Testis (tissue), 3 donors: ENCODE data around the gene ZKSCAN5. TPM values are rescaled to one million over a fixed set of nuclear protein-coding genes. Genes with fewer than 3 reads are reported as not detected.

Source experiments
- DNase-seq: peaks from one replicate; pipeline ENCODE4 v3.0.0-alpha.2; 2019
- H3K27ac ChIP-seq, 2 donors: fragments of 200-600 bp; sonication (generic); one replicate each; pipeline ENCODE4 v1.5.1; 2019
- H3K27me3 ChIP-seq: fragments of 200-600 bp; sonication (generic); one replicate; pipeline ENCODE4 v1.5.1; 2019
- H3K36me3 ChIP-seq: fragments of 200-600 bp; sonication (generic); one replicate; pipeline ENCODE4 v1.5.1; 2017; ENCODE audit warnings: low read depth; ENCODE audit errors: missing control alignments
- H3K4me1 ChIP-seq: fragments of 200-600 bp; sonication (generic); one replicate; pipeline ENCODE4 v1.5.1; 2019
- H3K4me3 ChIP-seq, 2 donors: fragments of 200-600 bp; sonication (generic); one replicate each; pipeline ENCODE4 v1.5.1; 2017 to 2019
- H3K9me3 ChIP-seq: fragments of 200-600 bp; sonication (generic); one replicate; pipeline ENCODE4 v1.5.1; 2017
- POLR2A ChIP-seq: fragments of 450-650 bp; IDR thresholded peaks from one replicate; pipeline ENCODE4 v1.6.1; 2017; ENCODE audit warnings: antibody characterized with exemption, mild to moderate bottlenecking, moderate library complexity
- WGBS, 2 donors: methylation state at CpG; one replicate each; pipeline ENCODE4 v1.1.5; 2018; 5-methylcytosine and 5-hydroxymethylcytosine counted together
- intact Hi-C: fragments of 100-400 bp; cut with DNase I; formaldehyde crosslinking; loops from one replicate; pipeline ENCODE4 v1.15.1; 2023; ENCODE audit warnings: low total_unique reads
- polyA plus RNA-seq: library from polyadenylated mRNA; stranded (reverse); fragments of 350-450 nt; fragmentation: Illumina TruSeq; extraction: RNeasy Lipid Tissue Mini Kit (QIAGEN cat#74804); gene quantifications from one replicate; pipeline ENCODE4 v1.2.3, GENCODE V29; 2014; ENCODE audit warnings: low read depth, low replicate concordance; ENCODE audit not compliant: insufficient read depth
- total RNA-seq, 2 donors: library from RNA; depleted of rRNA; stranded (reverse); fragments of >200 nt; gene quantifications; one replicate each; pipeline ENCODE4 v1.2.3, GENCODE V29; 2016
- TF ChIP-seq, protein P1 (sequence below), 3 experiments: fragments of 450-650 bp in 2 of 3; fragments of 200-600 bp in 1 of 3; sonication (generic) in 1 of 3; IDR thresholded peaks; one replicate each; pipeline ENCODE4 v1.5.1; 2016 to 2019; ENCODE audit warnings: antibody characterized with exemption in 3 of 3, mild to moderate bottlenecking in 2 of 3, moderate library complexity in 1 of 3

Gene ZKSCAN5
- total and polyA plus RNA-seq, 3 donors from 2014 or later = 19.9 to 24.9 (median 24.7) TPM

DNA sequence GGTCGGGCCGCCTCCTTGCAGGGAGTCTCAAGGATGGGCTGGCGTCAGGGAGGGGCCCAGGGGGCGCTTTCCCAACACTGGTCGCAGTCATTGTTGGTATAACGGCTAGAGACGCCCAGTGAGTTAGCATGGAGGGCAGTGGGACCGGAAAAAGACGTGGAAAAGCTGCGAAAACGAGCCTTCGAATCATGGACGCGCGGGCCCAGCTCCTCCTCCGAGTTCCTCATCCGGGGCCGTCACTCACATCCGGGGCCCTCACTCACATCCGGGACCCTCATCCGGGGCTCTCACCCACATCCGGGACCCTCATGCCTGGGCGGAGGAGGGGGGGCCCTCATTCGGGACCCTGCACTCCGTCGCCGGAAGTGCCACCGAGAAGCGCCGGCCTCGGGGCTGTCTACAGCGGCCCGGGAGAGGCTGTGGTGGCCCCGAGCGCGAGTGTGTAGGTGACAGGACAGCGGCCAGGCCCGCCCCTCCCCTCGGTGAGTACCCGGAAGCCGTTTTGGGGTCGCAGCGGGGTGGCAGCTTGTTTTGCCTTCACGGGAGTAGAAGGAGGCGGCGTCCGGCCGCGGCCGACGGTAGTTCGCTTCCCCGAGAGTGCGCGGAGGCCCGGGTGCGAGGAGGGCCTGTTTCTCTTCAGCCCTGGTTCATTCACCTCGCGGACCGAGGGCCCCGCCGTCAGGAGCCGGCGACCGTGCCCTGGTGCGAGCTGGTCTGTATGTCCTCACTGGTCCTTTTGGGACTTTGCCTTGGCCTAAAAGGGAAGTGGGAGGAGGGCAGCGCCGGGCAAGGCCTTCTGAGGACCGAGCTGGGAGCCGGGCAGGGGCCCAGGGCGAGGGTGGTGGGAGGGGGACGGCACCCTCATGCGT, 54.1 kb downstream of the ZKSCAN5 start, which contains the start of gene ZNF655:
Gene ZNF655 (plus strand): TSS at position 337 of the 869 bp plus-strand sequence. CDS start 1,918 bp downstream, outside the sequence.
- Histone ChIP-seq H3K27ac (peak within 1 kb of the TSS; percentile 96 to 98), H3K9me3 (no peaks in the 10 kb centered on the region), H3K27me3 (no peaks in the 10 kb centered on the region), H3K36me3 (no peaks in the 10 kb centered on the region), H3K4me3 (peak within 1 kb of the TSS; percentile 97 to 99), H3K4me1 (peaks cover 16% of the 10 kb centered on the region)
- intact Hi-C loops = loop anchor here (10.0 kb wide), 1 partner anchor 54 kb away; the partner anchor contains the start of genes ZKSCAN5 and ZNF394
- TF ChIP-seq, protein P1, sequence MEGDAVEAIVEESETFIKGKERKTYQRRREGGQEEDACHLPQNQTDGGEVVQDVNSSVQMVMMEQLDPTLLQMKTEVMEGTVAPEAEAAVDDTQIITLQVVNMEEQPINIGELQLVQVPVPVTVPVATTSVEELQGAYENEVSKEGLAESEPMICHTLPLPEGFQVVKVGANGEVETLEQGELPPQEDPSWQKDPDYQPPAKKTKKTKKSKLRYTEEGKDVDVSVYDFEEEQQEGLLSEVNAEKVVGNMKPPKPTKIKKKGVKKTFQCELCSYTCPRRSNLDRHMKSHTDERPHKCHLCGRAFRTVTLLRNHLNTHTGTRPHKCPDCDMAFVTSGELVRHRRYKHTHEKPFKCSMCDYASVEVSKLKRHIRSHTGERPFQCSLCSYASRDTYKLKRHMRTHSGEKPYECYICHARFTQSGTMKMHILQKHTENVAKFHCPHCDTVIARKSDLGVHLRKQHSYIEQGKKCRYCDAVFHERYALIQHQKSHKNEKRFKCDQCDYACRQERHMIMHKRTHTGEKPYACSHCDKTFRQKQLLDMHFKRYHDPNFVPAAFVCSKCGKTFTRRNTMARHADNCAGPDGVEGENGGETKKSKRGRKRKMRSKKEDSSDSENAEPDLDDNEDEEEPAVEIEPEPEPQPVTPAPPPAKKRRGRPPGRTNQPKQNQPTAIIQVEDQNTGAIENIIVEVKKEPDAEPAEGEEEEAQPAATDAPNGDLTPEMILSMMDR (IDR thresholded peaks at IDR 0.05) = peak in 1 of 3 experiments; percentile 10
- peak; percentile 14 for TF ChIP-seq POLR2A
- DNase-seq = peak; percentile 93
- 1 to 2% methylated on average over 24 to 67 of the region's 73 CpGs for WGBS, 2 donors

DNA sequence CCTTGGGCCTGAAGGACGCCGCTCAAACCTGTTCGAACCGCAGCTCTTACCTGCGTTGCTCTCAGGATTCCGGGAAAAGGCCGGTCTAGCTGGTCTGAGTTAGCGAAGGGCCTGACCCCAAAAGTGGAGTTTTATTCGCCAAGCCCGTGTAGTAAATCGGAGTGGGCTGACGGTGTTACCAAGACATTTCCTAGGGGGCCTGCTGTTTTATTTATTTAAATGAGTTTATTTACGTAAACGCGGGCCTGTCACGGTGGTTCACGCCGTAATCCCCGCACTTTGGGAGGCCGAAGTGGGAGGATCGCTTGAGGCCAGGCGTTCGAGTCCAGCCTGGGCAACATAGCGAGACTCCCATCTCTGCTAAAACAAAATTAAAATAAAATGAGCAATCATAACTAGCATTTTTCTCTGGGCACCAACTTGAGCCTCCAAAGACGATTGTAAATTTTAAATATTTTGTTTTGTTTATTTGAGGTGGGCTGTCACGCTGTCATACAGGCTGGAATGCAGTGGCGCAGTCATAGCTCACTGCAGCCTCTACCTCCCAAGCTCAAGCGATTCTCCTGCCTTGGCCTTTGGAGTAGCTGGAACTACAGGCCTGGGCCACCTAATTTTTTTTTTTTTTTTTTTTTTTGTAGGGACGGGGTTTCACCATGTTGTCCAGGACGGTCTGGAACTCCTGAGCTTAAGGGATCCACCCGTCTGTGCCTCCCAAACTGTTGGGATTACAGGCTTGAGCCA, 54.9 kb downstream of the ZKSCAN5 start:
- Histone ChIP-seq H3K27ac (peak overlapping the region; percentile 96 to 98), H3K9me3 (no peaks in the 10 kb centered on the region), H3K4me3 (peak overlapping the region; percentile 97 to 99), H3K4me1 (peaks cover 16% of the 10 kb centered on the region), H3K36me3 (no peaks in the 10 kb centered on the region), H3K27me3 (no peaks in the 10 kb centered on the region)
- 14 to 16% methylated on average over 31 of the region's 31 CpGs for WGBS, 2 donors
- no peak for DNase-seq
- TF ChIP-seq, protein P1 (IDR thresholded peaks at IDR 0.05) = no peak
- no peak for TF ChIP-seq POLR2A
- intact Hi-C loops = loop anchor here (10.0 kb wide), 1 partner anchor 55 kb away; the partner anchor contains the start of genes ZKSCAN5 and ZNF394

DNA sequence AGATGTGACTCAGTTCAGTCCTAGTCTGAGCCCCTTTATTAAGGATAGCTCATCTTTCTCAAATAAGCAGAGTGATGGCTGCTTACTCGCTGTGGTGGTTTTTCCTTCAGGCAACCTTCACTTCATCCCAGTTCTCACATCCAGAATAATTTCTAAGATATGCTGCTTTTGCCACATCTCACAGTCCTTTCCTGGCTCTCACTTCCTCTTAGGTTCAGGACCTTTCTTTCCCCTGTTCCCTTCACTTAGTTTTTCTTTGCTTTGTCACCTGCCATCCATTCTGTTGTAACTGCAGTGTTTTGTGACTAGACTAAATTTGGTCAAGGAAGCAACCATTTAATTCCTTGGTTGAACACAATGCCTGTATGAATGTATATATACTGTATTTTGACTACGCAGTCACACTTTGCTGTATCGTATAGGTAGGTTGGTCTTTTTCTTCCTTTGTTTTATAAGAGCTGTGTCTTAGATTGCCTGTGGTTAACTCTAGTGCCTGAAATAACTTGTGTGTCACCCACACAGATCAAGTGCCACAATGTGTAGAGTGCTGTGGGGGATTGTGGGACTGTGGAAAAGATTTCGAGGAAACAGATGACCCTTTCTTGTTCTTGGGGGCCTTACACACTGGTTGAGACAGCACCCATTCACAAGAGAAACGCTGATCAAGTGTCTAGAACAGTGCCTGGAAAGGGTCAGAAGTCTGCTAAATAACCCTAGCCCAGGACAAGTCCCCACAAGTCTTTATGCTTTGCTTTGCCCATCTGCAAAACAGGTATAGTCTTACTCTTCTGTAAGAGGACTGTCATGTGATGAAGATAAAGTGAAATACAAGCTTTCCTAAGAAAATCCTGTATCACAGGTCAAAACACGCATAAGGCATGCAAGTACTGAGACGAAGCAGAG, 56.6 kb downstream of the ZKSCAN5 start:
- no peaks in the 10 kb centered on the region for H3K27me3 ChIP-seq
- H3K4me3 ChIP-seq = no peak overlapping the region
- intact Hi-C loops = no loop called here
- H3K4me1 ChIP-seq = peaks cover 16% of the 10 kb centered on the region
- TF ChIP-seq, protein P1 (IDR thresholded peaks at IDR 0.05) = no peak
- DNase-seq = no peak
- H3K27ac ChIP-seq = no peak overlapping the region
- H3K9me3 ChIP-seq = no peaks in the 10 kb centered on the region
- no peaks in the 10 kb centered on the region for H3K36me3 ChIP-seq
- 93 to 94% methylated on average over 7 of the region's 7 CpGs for WGBS, 2 donors

DNA sequence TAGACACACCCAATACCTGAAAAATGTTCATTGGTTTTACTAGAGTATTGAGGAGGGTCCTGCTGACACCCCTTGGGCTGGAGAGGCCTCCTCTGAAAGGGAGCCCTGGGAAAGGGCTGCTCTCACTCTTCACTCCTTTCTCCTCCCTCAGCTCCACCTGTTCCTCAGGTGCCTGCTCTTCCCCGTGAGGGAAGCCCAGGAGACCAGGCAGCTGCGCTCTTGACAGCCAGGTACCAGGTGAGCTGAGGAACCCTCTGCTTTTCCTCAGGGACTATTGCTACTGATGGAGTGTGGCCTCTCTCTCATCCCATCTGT, 57.2 kb downstream of the ZKSCAN5 start:
- Histone ChIP-seq H3K9me3 (no peaks in the 10 kb centered on the region), H3K4me3 (no peak overlapping the region), H3K36me3 (no peaks in the 10 kb centered on the region), H3K4me1 (peaks cover 16% of the 10 kb centered on the region), H3K27me3 (no peaks in the 10 kb centered on the region), H3K27ac (no peak overlapping the region)
- intact Hi-C loops = no loop called here
- TF ChIP-seq, protein P1 (IDR thresholded peaks at IDR 0.05) = no peak
- no peak for TF ChIP-seq POLR2A
- DNase-seq = no peak
- WGBS, 2 donors = 92 to 100% methylated on average over 1 to 2 of the region's 2 CpGs
